Right atrium auricular region (tissue), 2 donors: ENCODE data around the gene UBTF. TPM values are rescaled to one million over a fixed set of nuclear protein-coding genes. Genes with fewer than 3 reads are reported as not detected.

Experiments
- DNase-seq: peaks from one replicate; pipeline ENCODE4 v3.0.0-alpha.2; 2019; ENCODE audit warnings: low spot score
- H3K27ac ChIP-seq, 2 donors: fragments of 200-600 bp; sonication (generic); 1 replicate in 1 of 2; 2 replicates in 1 of 2; pipeline ENCODE4 v1.5.1; 2016 to 2019
- H3K27me3 ChIP-seq, 2 donors: fragments of 200-600 bp; sonication (generic); one replicate each; pipeline versions ENCODE4 v1.5.1 to v1.6.0; 2017 to 2019
- H3K36me3 ChIP-seq: fragments of 200-600 bp; sonication (generic); one replicate; pipeline ENCODE4 v1.5.1; 2016
- H3K4me1 ChIP-seq, 2 donors: fragments of 200-600 bp; sonication (generic); one replicate each; pipeline versions ENCODE4 v1.5.1 to v1.6.0; 2017 to 2019
- H3K4me3 ChIP-seq, 2 donors: fragments of 200-600 bp; sonication (generic); 1 replicate in 1 of 2; 2 replicates in 1 of 2; pipeline ENCODE4 v1.5.1; 2017 to 2019; ENCODE audit warnings: mild to moderate bottlenecking in 1 of 2, moderate library complexity in 1 of 2
- H3K9me3 ChIP-seq, 2 donors: fragments of 200-600 bp; sonication (generic); one replicate each; pipeline ENCODE4 v1.5.1; 2019
- CTCF ChIP-seq, 2 donors: fragments of 200-600 bp; sonication (generic); IDR thresholded peaks; one replicate each; pipeline ENCODE4 v1.5.1; 2019; ENCODE audit warnings: antibody characterized with exemption in 2 of 2
- total RNA-seq, 2 donors: library from RNA; depleted of rRNA; stranded (reverse); fragments of >200 nt; gene quantifications; one replicate each; pipeline ENCODE4 v1.1.0, GENCODE V29; 2016

The UBTF gene
- total RNA-seq, 2 donors from 2014 or later = 39.3 to 42.3 TPM

- Histone ChIP-seq H3K4me1 (peaks cover 0 to 47% of the 10 kb centered on the region in 2 donors), H3K9me3 (no peaks in the 10 kb centered on the region), H3K27me3 (no peaks in the 10 kb centered on the region), H3K27ac (peak within 1 kb of the TSS; percentile 94 to 99), H3K4me3 (peak within 1 kb of the TSS; percentile 81 to 94), H3K36me3 (peaks cover 24% of the 10 kb centered on the region)
- TF ChIP-seq CTCF (IDR thresholded peaks at IDR 0.05) = no peak
- DNase-seq = peak; percentile 98
Observed at GRCh38 chr17:44199553-44200477, 19.7 kb downstream of the UBTF start, which contains the start of gene ATXN7L3. ATXN7L3 (minus strand) TSS chr17:44199884; CDS start chr17:44198070, 1,814 bp downstream.

GRCh38 chr17:44198721-44199552 is 20.5 kb downstream of the UBTF start:
- H3K4me1 ChIP-seq = peaks cover 0 to 40% of the 10 kb centered on the region in 2 donors
- peak overlapping the region; percentile 81 to 94 for H3K4me3 ChIP-seq
- no peak for DNase-seq
- no peaks in the 10 kb centered on the region for H3K9me3 ChIP-seq
- peaks cover 33% of the 10 kb centered on the region for H3K36me3 ChIP-seq
- no peak for TF ChIP-seq CTCF (IDR thresholded peaks at IDR 0.05)
- H3K27me3 ChIP-seq = no peaks in the 10 kb centered on the region
- H3K27ac ChIP-seq = peak overlapping the region; percentile 94 to 99

GRCh38 chr17:44197980-44198720 is 21.3 kb downstream of the UBTF start:
- no peaks in the 10 kb centered on the region for H3K27me3 ChIP-seq
- DNase-seq = peak; percentile 68
- H3K4me3 ChIP-seq = peak overlapping the region; percentile 81 to 94
- peak overlapping the region; percentile 94 to 99 for H3K27ac ChIP-seq
- H3K4me1 ChIP-seq = peaks cover 0 to 32% of the 10 kb centered on the region in 2 donors
- H3K9me3 ChIP-seq = no peaks in the 10 kb centered on the region
- H3K36me3 ChIP-seq = peaks cover 40% of the 10 kb centered on the region
- no peak for TF ChIP-seq CTCF (IDR thresholded peaks at IDR 0.05)

GRCh38 chr17:44197107-44197506 is 22.4 kb downstream of the UBTF start:
- no peaks in the 10 kb centered on the region for H3K27me3 ChIP-seq
- H3K27ac ChIP-seq = no peak overlapping the region
- H3K36me3 ChIP-seq = peaks cover 41% of the 10 kb centered on the region
- no peak overlapping the region for H3K4me3 ChIP-seq
- H3K9me3 ChIP-seq = no peaks in the 10 kb centered on the region
- no peak for TF ChIP-seq CTCF (IDR thresholded peaks at IDR 0.05)
- no peak for DNase-seq
- peaks cover 0 to 30% of the 10 kb centered on the region in 2 donors for H3K4me1 ChIP-seq

- no peak for DNase-seq
- no peak overlapping the region for H3K27ac ChIP-seq
Observed at GRCh38 chr17:44193326-44194084, 26.0 kb downstream of the UBTF start.

More at GRCh38 chr17:44193326-44194084, 26.0 kb downstream of the UBTF start:
- peaks cover 0 to 17% of the 10 kb centered on the region in 2 donors for H3K4me1 ChIP-seq
- no peaks in the 10 kb centered on the region for H3K9me3 ChIP-seq
- peaks cover 61% of the 10 kb centered on the region for H3K36me3 ChIP-seq
- no peak overlapping the region for H3K4me3 ChIP-seq
- no peak for TF ChIP-seq CTCF (IDR thresholded peaks at IDR 0.05)
- no peaks in the 10 kb centered on the region for H3K27me3 ChIP-seq
